Measurements from ENCODE around the gene GGA2.
A peak's percentile ranks its signal among the peaks of the same experiment; 100 is the strongest.
"Not testable (repeated sequence)": the region's sequence is repeated elsewhere in the genome, so short reads cannot be mapped to it uniquely, and the experiment has no call there.

The GGA2 gene

GRCh38 chr16:23511731-23512130 is 1.4 kb upstream of the GGA2 start:
- peak overlapping the region in 2 of 11 experiments; percentile 65 to 97; a peak in 3 of 22 replicates for H3K4me2 ChIP-seq
- peaks cover 28 to 35% (median 30%) of the 10 kb centered on the region in 11 experiments for H4K20me1 ChIP-seq
- no peak overlapping the region for H3K27ac ChIP-seq
- H3K4me1 ChIP-seq = peaks cover 47 to 68% (median 58%) of the 10 kb centered on the region in 10 experiments
- no peaks in the 10 kb centered on the region for H3K27me3 ChIP-seq
- H3K9me3 ChIP-seq (replicated peaks in 1 of 11) = no peaks in the 10 kb centered on the region
- H3K36me3 ChIP-seq = peaks cover 0 to 30% (median 15%) of the 10 kb centered on the region in 11 experiments; a peak in 13 of 22 replicates
- TF ChIP-seq Cebpa-rat (IDR thresholded peaks at IDR 0.05) = no peak
- H3K4me3 ChIP-seq = no peak overlapping the region
- no peak overlapping the region for H3K9ac ChIP-seq

GRCh38 chr16:23510915-23511270 is 599 bp upstream of the GGA2 start:
- peaks cover 37 to 39% (median 38%) of the 10 kb centered on the region in 11 experiments for H4K20me1 ChIP-seq
- H3K9ac ChIP-seq = peak overlapping the region; percentile 89 to 99 (median 96)
- H3K4me2 ChIP-seq = peak overlapping the region; percentile 65 to 97 (median 93)
- not testable (repeated sequence) for H3K9me3 ChIP-seq (replicated peaks in 1 of 11); H3K27me3 ChIP-seq
- H3K4me3 ChIP-seq = peak overlapping the region; percentile 78 to 92 (median 88)
- H3K36me3 ChIP-seq = peaks cover 0 to 38% (median 21%) of the 10 kb centered on the region in 11 experiments; a peak in 13 of 22 replicates
- H3K4me1 ChIP-seq = peaks cover 47 to 68% (median 58%) of the 10 kb centered on the region in 10 experiments
- H3K27ac ChIP-seq = peak overlapping the region; percentile 78 to 99 (median 94); a peak in 21 of 22 replicates

- H3K9me3 ChIP-seq (replicated peaks in 1 of 11) = no peaks in the 10 kb centered on the region
- H3K4me2 ChIP-seq = peak overlapping the region; percentile 89 to 97 (median 96)
- peak overlapping the region; percentile 78 to 99 (median 94) for H3K27ac ChIP-seq
- no peak for TF ChIP-seq Cebpa-rat (IDR thresholded peaks at IDR 0.05)
- H3K27me3 ChIP-seq = no peaks in the 10 kb centered on the region
- peak overlapping the region; percentile 78 to 92 (median 88) for H3K4me3 ChIP-seq
- peaks cover 50 to 68% (median 59%) of the 10 kb centered on the region in 10 experiments for H3K4me1 ChIP-seq
- peaks cover 0 to 44% (median 22%) of the 10 kb centered on the region in 11 experiments; a peak in 15 of 22 replicates for H3K36me3 ChIP-seq
- peaks cover 48 to 51% (median 49%) of the 10 kb centered on the region in 11 experiments for H4K20me1 ChIP-seq
- peak overlapping the region; percentile 89 to 99 (median 96) for H3K9ac ChIP-seq
Observed at GRCh38 chr16:23509782-23510163, 521 bp downstream of the GGA2 start.

GRCh38 chr16:23509441-23509754 is 896 bp downstream of the GGA2 start:
- Histone ChIP-seq H4K20me1 (peaks cover 51 to 54% (median 53%) of the 10 kb centered on the region in 11 experiments), H3K9ac (peak overlapping the region; percentile 89 to 99 (median 96)), H3K27me3 (no peaks in the 10 kb centered on the region), H3K4me1 (peaks cover 50 to 68% (median 59%) of the 10 kb centered on the region in 10 experiments), H3K4me3 (peak overlapping the region; percentile 78 to 92 (median 88)), H3K9me3 (replicated peaks in 1 of 11) (no peaks in the 10 kb centered on the region), H3K27ac (peak overlapping the region; percentile 78 to 99 (median 94); a peak in 21 of 22 replicates), H3K4me2 (peak overlapping the region; percentile 89 to 97 (median 96)), H3K36me3 (peaks cover 0 to 44% (median 26%) of the 10 kb centered on the region in 11 experiments; a peak in 15 of 22 replicates)
- no peak for TF ChIP-seq Cebpa-rat (IDR thresholded peaks at IDR 0.05)

- Histone ChIP-seq H3K9me3 (replicated peaks in 1 of 11) (no peaks in the 10 kb centered on the region), H3K4me2 (peak overlapping the region; percentile 89 to 97 (median 96)), H3K4me1 (peaks cover 55 to 71% (median 63%) of the 10 kb centered on the region in 10 experiments), H3K27me3 (no peaks in the 10 kb centered on the region), H3K36me3 (peaks cover 0 to 46% (median 29%) of the 10 kb centered on the region in 11 experiments; a peak in 15 of 22 replicates), H3K27ac (peak overlapping the region; percentile 78 to 99 (median 94); a peak in 21 of 22 replicates), H3K9ac (peak overlapping the region; percentile 89 to 99 (median 96)), H3K4me3 (peak overlapping the region; percentile 78 to 92 (median 88)), H4K20me1 (peaks cover 57 to 60% (median 59%) of the 10 kb centered on the region in 11 experiments)
- TF ChIP-seq Cebpa-rat (IDR thresholded peaks at IDR 0.05) = no peak
Observed at GRCh38 chr16:23508589-23509440, 1.5 kb downstream of the GGA2 start.

GRCh38 chr16:23506606-23506994 is 3.7 kb downstream of the GGA2 start:
- H3K27me3 ChIP-seq = no peaks in the 10 kb centered on the region
- TF ChIP-seq Cebpa-rat (IDR thresholded peaks at IDR 0.05) = no peak
- peak overlapping the region; percentile 89 to 97 (median 96) for H3K4me2 ChIP-seq
- peak overlapping the region in 5 of 10 experiments; percentile 6 to 92 (median 88); a peak in 8 of 20 replicates for H3K4me3 ChIP-seq
- H3K4me1 ChIP-seq = peaks cover 74 to 86% (median 80%) of the 10 kb centered on the region in 10 experiments
- no peaks in the 10 kb centered on the region for H3K9me3 ChIP-seq (replicated peaks in 1 of 11)
- H3K27ac ChIP-seq = no peak overlapping the region
- peaks cover 79 to 82% (median 81%) of the 10 kb centered on the region in 11 experiments for H4K20me1 ChIP-seq
- H3K36me3 ChIP-seq = peaks cover 8 to 65% (median 44%) of the 10 kb centered on the region in 11 experiments; a peak in 20 of 22 replicates
- H3K9ac ChIP-seq = peak overlapping the region in 3 of 11 experiments; percentile 7 to 19 (median 16); a peak in 2 of 22 replicates

- H3K36me3 ChIP-seq = peaks cover 15 to 72% (median 50%) of the 10 kb centered on the region in 11 experiments; a peak in 21 of 22 replicates
- no peaks in the 10 kb centered on the region for H3K9me3 ChIP-seq (replicated peaks in 1 of 11)
- TF ChIP-seq Cebpa-rat (IDR thresholded peaks at IDR 0.05) = no peak
- peak overlapping the region in 5 of 10 experiments; percentile 6 to 92 (median 88); a peak in 8 of 20 replicates for H3K4me3 ChIP-seq
- H3K4me2 ChIP-seq = peak overlapping the region; percentile 89 to 97 (median 96)
- H3K27ac ChIP-seq = no peak overlapping the region
- no peaks in the 10 kb centered on the region for H3K27me3 ChIP-seq
- peak overlapping the region in 3 of 11 experiments; percentile 7 to 19 (median 16); a peak in 3 of 22 replicates for H3K9ac ChIP-seq
- H3K4me1 ChIP-seq = peaks cover 74 to 86% (median 81%) of the 10 kb centered on the region in 10 experiments
- H4K20me1 ChIP-seq = peaks cover 86 to 89% (median 88%) of the 10 kb centered on the region in 11 experiments
Observed at GRCh38 chr16:23505671-23506605, 4.4 kb downstream of the GGA2 start.

- Histone ChIP-seq H3K9me3 (replicated peaks in 1 of 11) (no peaks in the 10 kb centered on the region), H3K27ac (peak overlapping the region in 5 of 11 experiments; percentile 18 to 68 (median 50); a peak in 6 of 22 replicates), H4K20me1 (peaks cover 93 to 96% (median 95%) of the 10 kb centered on the region in 11 experiments), H3K4me2 (peak overlapping the region; percentile 31 to 97 (median 93); a peak in 21 of 22 replicates), H3K27me3 (no peaks in the 10 kb centered on the region), H3K9ac (peak overlapping the region in 1 of 11 experiments; percentile 4; a peak in 1 of 22 replicates), H3K4me3 (peak overlapping the region in 2 of 10 experiments; percentile 25 to 91; a peak in 2 of 20 replicates), H3K36me3 (peaks cover 22 to 79% (median 57%) of the 10 kb centered on the region in 11 experiments; a peak in 21 of 22 replicates), H3K4me1 (peaks cover 81 to 89% (median 84%) of the 10 kb centered on the region in 10 experiments)
- no peak for TF ChIP-seq Cebpa-rat (IDR thresholded peaks at IDR 0.05)
Observed at GRCh38 chr16:23505180-23505665, 5.1 kb downstream of the GGA2 start.
